K562 (cell line): Measurements from ENCODE around the gene CAVIN1. TPM values are rescaled to one million over a fixed set of nuclear protein-coding genes. Genes with fewer than 3 reads are reported as not detected.
A peak's percentile ranks its signal among the peaks of the same experiment; 100 is the strongest.

Experiments
- ATAC-seq: fragments of 200-7000 bp; cut with Tn5 transposase; 3 replicates; pipeline ENCODE4 v1.9.1; 2020; ENCODE audit warnings: moderate library complexity
- BruUV-seq: library from RNA; stranded (reverse); fragments of 400-500 nt; replicated peaks from 2 replicates; lab custom pipeline; 2021; lab: Mats Ljungman, UMichigan
- CTCF ChIA-PET: fragments of 300-600 bp; formaldehyde crosslinking; extraction: SDS; loops from one replicate; lab custom pipeline; 2021; ENCODE audit warnings: low intra/inter-chr PET ratio; lab: Yijun Ruan, JAX
- POLR2A ChIA-PET: fragments of 300-600, 350-650 bp; sonication (Branson Sonifier 250); formaldehyde crosslinking; extraction: SDS; loops from one replicate; lab custom pipeline; 2021; ENCODE audit warnings: antibody characterized with exemption, inconsistent platforms; lab: Yijun Ruan, JAX
- DNase-seq, 4 experiments: peaks; one replicate each; pipeline versions ENCODE4 v3.0.0 to v3.0.0-alpha.2; 2011 to 2018; ENCODE audit warnings: low spot score in 3 of 4, mixed read lengths in 3 of 4; ENCODE audit errors: extremely low read depth in 1 of 4
- FAIRE-seq: peaks from 2 replicates; lab custom pipeline; 2011; peaks lifted over from hg19 to GRCh38; lab: Jason Lieb, UNC
- H2AFZ ChIP-seq: 2 replicates; pipeline ENCODE4 v1.6.0; 2011; ENCODE audit warnings: low read depth, low read length, control low read depth, inconsistent platforms
- H3K27ac ChIP-seq: fragments of 200-600 bp; 3 replicates; pipeline ENCODE4 v1.8.0; 2011; ENCODE audit warnings: low read depth, mild to moderate bottlenecking, control low read depth, inconsistent platforms, low read length, moderate library complexity, mixed read lengths; ENCODE audit errors: extremely low read depth
- H3K27me3 ChIP-seq, 2 experiments: fragments of 300-600 bp in 1 of 2; 2 replicates in 1 of 2; 3 replicates in 1 of 2; pipeline versions ENCODE4 v1.6.0 to v1.8.0; 2011; ENCODE audit warnings: inconsistent platforms in 2 of 2, low read length in 2 of 2, mild to moderate bottlenecking in 1 of 2, mixed read lengths in 1 of 2, moderate library complexity in 1 of 2; ENCODE audit not compliant: control insufficient read depth in 2 of 2, insufficient read depth in 2 of 2
- H3K36me3 ChIP-seq: fragments of 300-600 bp; 3 replicates; pipeline ENCODE4 v1.8.0; 2011; ENCODE audit warnings: mild to moderate bottlenecking, low read length, inconsistent platforms; ENCODE audit not compliant: control insufficient read depth, insufficient read depth
- H3K4me1 ChIP-seq, 2 experiments: fragments of 200-600 bp in 1 of 2; replicated peaks in 1 of 2; 2 replicates in 1 of 2; 3 replicates in 1 of 2; pipeline versions ENCODE4 v1.5.1 to v1.8.0; 2011; ENCODE audit warnings: inconsistent platforms in 2 of 2, low read length in 2 of 2, mild to moderate bottlenecking in 1 of 2, mixed read lengths in 1 of 2, moderate library complexity in 1 of 2; ENCODE audit not compliant: control insufficient read depth in 2 of 2, insufficient read depth in 2 of 2
- H3K4me2 ChIP-seq: 2 replicates; pipeline ENCODE4 v1.6.1; 2011; ENCODE audit warnings: low read length, control low read depth, inconsistent platforms, mixed read lengths; ENCODE audit not compliant: insufficient read depth
- H3K4me3 ChIP-seq: fragments of 200-600 bp; sonication (generic), shearing (Covaris generic); 2 replicates; pipeline ENCODE4 v1.5.1; 2016; ENCODE audit warnings: control low read depth, inconsistent platforms
- H3K79me2 ChIP-seq: fragments of 200-600 bp; 3 replicates; pipeline ENCODE4 v1.8.0; 2011; ENCODE audit warnings: low read length, inconsistent platforms; ENCODE audit not compliant: control insufficient read depth, insufficient read depth
- H3K9ac ChIP-seq, 2 experiments: 2 replicates each; pipeline versions ENCODE4 v1.6.0 to v1.6.1; 2011; ENCODE audit warnings: low read depth in 2 of 2, low read length in 2 of 2, control low read depth in 1 of 2, inconsistent platforms in 1 of 2, mild to moderate bottlenecking in 1 of 2, mixed read lengths in 1 of 2; ENCODE audit not compliant: insufficient read depth in 1 of 2
- H3K9me1 ChIP-seq: one replicate; pipeline ENCODE4 v1.6.0; 2011; ENCODE audit warnings: inconsistent platforms, mild to moderate bottlenecking, low read length, moderate library complexity; ENCODE audit not compliant: control insufficient read depth, insufficient read depth
- H3K9me3 ChIP-seq: replicated peaks from 2 replicates; pipeline ENCODE4 v1.5.1; 2011; ENCODE audit warnings: low read depth, low read length, inconsistent platforms; ENCODE audit not compliant: control insufficient read depth, insufficient read depth
- H4K20me1 ChIP-seq: replicated peaks from 2 replicates; pipeline ENCODE4 v1.6.1; 2011; ENCODE audit warnings: low read length, inconsistent platforms, mixed read lengths; ENCODE audit not compliant: control insufficient read depth, insufficient read depth
- BHLHE40 ChIP-seq: IDR thresholded peaks from 2 replicates; pipeline ENCODE4 v1.6.1; 2011; ENCODE audit warnings: low read length, improper control_type of control experiment
- DMBX1 ChIP-seq: fragments of 250-450 bp; sonication (Bioruptor Pico); IDR thresholded peaks from 2 replicates; pipeline ENCODE4 v1.8.0; 2022; ENCODE audit warnings: inconsistent platforms, mild to moderate bottlenecking, moderate library complexity, borderline replicate concordance
- ELF2 ChIP-seq: fragments of 250-450 bp; sonication (Bioruptor Pico); IDR thresholded peaks from 2 replicates; pipeline ENCODE4 v1.5.0; 2021; ENCODE audit warnings: mild to moderate bottlenecking
- ERF ChIP-seq: fragments of 450-650 bp; formaldehyde crosslinking; IDR thresholded peaks from 2 replicates; pipeline ENCODE4 v1.4.0; 2020; ENCODE audit warnings: mild to moderate bottlenecking, mixed read lengths
- ESRRA ChIP-seq: fragments of 450-650 bp; IDR thresholded peaks from 2 replicates; pipeline ENCODE4 v1.6.1; 2014; ENCODE audit warnings: low read depth, mild to moderate bottlenecking, moderate library complexity, borderline replicate concordance
- FOS ChIP-seq: IDR thresholded peaks from 3 replicates; pipeline ENCODE4 v1.6.1; 2011; ENCODE audit not compliant: insufficient read length; ENCODE audit errors: extremely low read depth
- GATAD2A ChIP-seq: fragments of 450-650 bp; IDR thresholded peaks from 2 replicates; pipeline ENCODE4 v1.6.1; 2017
- JUND ChIP-seq, 2 experiments: IDR thresholded peaks; 2 replicates in 1 of 2; 3 replicates in 1 of 2; pipeline ENCODE4 v1.6.1; 2011; ENCODE audit warnings: borderline replicate concordance in 2 of 2, low read depth in 2 of 2, low read length in 2 of 2, improper control_type of control experiment in 1 of 2, missing biosample characterization in 1 of 2, missing genetic modification characterization in 1 of 2, missing genetic modification reagents in 1 of 2
- MTF1 ChIP-seq: fragments of 250-450 bp; sonication (Bioruptor Pico); IDR thresholded peaks from 2 replicates; pipeline ENCODE4 v1.9.0; 2021; ENCODE audit warnings: moderate library complexity, mild to moderate bottlenecking, inconsistent platforms, borderline replicate concordance
- MYNN ChIP-seq, 2 experiments: sonication (generic); formaldehyde crosslinking in 1 of 2; IDR thresholded peaks; 2 replicates each; pipeline versions ENCODE4 v1.5.0 to v1.6.1; 2016 to 2020; ENCODE audit warnings: antibody characterized with exemption in 1 of 2, missing genetic modification reagents in 1 of 2
- NCOA2 ChIP-seq, 2 experiments: fragments of 450-650 bp; IDR thresholded peaks; 2 replicates each; pipeline ENCODE4 v1.6.1; 2018; ENCODE audit warnings: mild to moderate bottlenecking in 2 of 2, moderate library complexity in 1 of 2; ENCODE audit not compliant: partially characterized antibody in 2 of 2
- NONO ChIP-seq, 2 experiments: fragments of 200-400 bp in 1 of 2; fragments of 450-650 bp in 1 of 2; formaldehyde crosslinking in 1 of 2; IDR thresholded peaks; 2 replicates each; pipeline ENCODE4 v1.6.1; 2017; ENCODE audit warnings: low read depth in 2 of 2, mild to moderate bottlenecking in 2 of 2, moderate library complexity in 2 of 2, low read length in 1 of 2
- PHB ChIP-seq: fragments of 250-450 bp; sonication (Bioruptor Pico); IDR thresholded peaks from 2 replicates; pipeline ENCODE4 v1.5.0; 2021
- SIN3A ChIP-seq, 2 experiments: fragments of 150-350 bp in 1 of 2; IDR thresholded peaks; 2 replicates each; pipeline ENCODE4 v1.6.1; 2011 to 2016; ENCODE audit warnings: borderline replicate concordance in 2 of 2, low read depth in 2 of 2, low read length in 2 of 2, mild to moderate bottlenecking in 2 of 2, moderate library complexity in 2 of 2; ENCODE audit not compliant: control insufficient read depth in 1 of 2
- SIN3B ChIP-seq: fragments of 450-650 bp; IDR thresholded peaks from 2 replicates; pipeline ENCODE4 v1.6.1; 2017; ENCODE audit warnings: low read depth, mild to moderate bottlenecking, moderate library complexity
- SP1 ChIP-seq: sonication (generic); formaldehyde crosslinking; IDR thresholded peaks from 2 replicates; pipeline ENCODE4 v1.8.1; 2022; ENCODE audit warnings: mild to moderate bottlenecking, missing genetic modification reagents
- SRF ChIP-seq, 2 experiments: fragments of 250-450, 450-650 bp in 1 of 2; sonication (Bioruptor Pico) in 1 of 2; sonication (generic) in 1 of 2; formaldehyde crosslinking; IDR thresholded peaks; 2 replicates each; pipeline versions ENCODE4 v1.5.0 to v1.5.1; 2020 to 2022; ENCODE audit warnings: mild to moderate bottlenecking in 1 of 2, missing genetic modification reagents in 1 of 2
- XRCC5 ChIP-seq: fragments of 200-400 bp; formaldehyde crosslinking; IDR thresholded peaks from 2 replicates; pipeline ENCODE4 v1.6.1; 2017; ENCODE audit warnings: low read depth, mild to moderate bottlenecking, low read length
- YY1 ChIP-seq, 3 experiments: IDR thresholded peaks; 2 replicates each; pipeline ENCODE4 v1.6.1; 2011; ENCODE audit warnings: low read length in 2 of 3, mild to moderate bottlenecking in 2 of 3, moderate library complexity in 2 of 3, borderline replicate concordance in 1 of 3, control low read depth in 1 of 3, low read depth in 1 of 3; ENCODE audit not compliant: insufficient read depth in 3 of 3, insufficient replicate concordance in 2 of 3, control insufficient read depth in 1 of 3, insufficient read length in 1 of 3; ENCODE audit errors: extremely low read depth in 1 of 3
- ZNF644 ChIP-seq: fragments of 200-800 bp; sonication (Bioruptor generic); IDR thresholded peaks from 2 replicates; pipeline ENCODE4 v1.6.1; 2016; ENCODE audit warnings: low read depth, missing genetic modification characterization, missing compliant biosample characterization
- WGBS: fragments of 100-300 bp; shearing (Covaris generic); methylation state at CpG from one replicate; pipeline ENCODE4 v1.1.6; 2016; ENCODE audit warnings: low coverage, mixed read lengths; ENCODE audit not compliant: insufficient coverage; ENCODE audit errors: missing lambda C conversion rate; 5-methylcytosine and 5-hydroxymethylcytosine counted together
- in situ Hi-C: fragments of 300-500 bp; cut with MboI; formaldehyde crosslinking; loops from 4 replicates; pipeline ENCODE4 v1.15.0; 2018; ENCODE audit warnings: inconsistent platforms, mixed read lengths
- intact Hi-C: fragments of 100-400 bp; cut with micrococcal nuclease; formaldehyde crosslinking; loops from 2 replicates; pipeline ENCODE4 v1.14.2; 2022
- polyA plus RNA-seq, 8 experiments: library from polyadenylated mRNA; depleted of rRNA in 4 of 8; stranded (reverse) in 5 of 8; unstranded in 3 of 8; fragments of >200 nt; fragmentation: Nextera tagmentation in 2 of 8; fragmentation: Illumina TruSeq in 1 of 8; extraction: Ambion mirVana in 2 of 8; extraction: Trizol in 1 of 8; gene quantifications; 2 replicates each; pipeline versions ENCODE4 v1.2.1 to v1.2.3, GENCODE V29; 2011 to 2014; ENCODE audit warnings: inconsistent platforms in 1 of 8, missing spikeins in 1 of 8
- total RNA-seq, 7 experiments: library from RNA; depleted of rRNA in 6 of 7; stranded (reverse); fragments of >200 nt in 6 of 7; fragmentation: Illumina TruSeq in 2 of 7; extraction: Trizol in 2 of 7; gene quantifications; 2 replicates each; pipeline versions ENCODE4 v1.2.1 to v1.2.3, GENCODE V29; 2011 to 2021; ENCODE audit warnings: low replicate concordance in 1 of 7

CAVIN1 gene
- total and polyA plus RNA-seq, 9 of the 15 experiments (the other 6 are each of a cell fraction or from before 2014, with no cell fraction given): 6.8 to 162 (median 74.5) TPM

- Histone ChIP-seq H2AFZ (peak within 1 kb of the TSS; percentile 97), H3K9me3 (no peaks in the 10 kb centered on the region), H3K9ac (peak within 1 kb of the TSS; percentile 87 to 98), H3K79me2 (peaks cover 43% of the 10 kb centered on the region), H3K9me1 (no peaks in the 10 kb centered on the region), H4K20me1 (peaks cover 6% of the 10 kb centered on the region; the same call in 1 of the 2 replicates), H3K4me1 (peaks cover 8 to 14% of the 10 kb centered on the region in 2 experiments), H3K27ac (peak within 1 kb of the TSS; percentile 90), H3K4me3 (peak within 1 kb of the TSS; percentile 91), H3K36me3 (peaks cover 13% of the 10 kb centered on the region; the same call in 1 of the 3 replicates), H3K4me2 (peak within 1 kb of the TSS; percentile 92), H3K27me3 (no peaks in the 10 kb centered on the region)
- peak; percentile 98 for ATAC-seq
- BruUV-seq: no TSS peak
- in situ Hi-C loops: no loop called here
- under 1% methylated on average over 43 of the region's 44 CpGs for WGBS
- peak; percentile 100 for FAIRE-seq
- POLR2A ChIA-PET: interaction anchor here (0.6 to 2.0 kb wide), 15 partner anchors 10 to 1992 kb away, joined by 3 to 9 read pairs (median 4); partner anchors contain the start of genes CAVIN1 and STAT5B
- peak; percentile 98 to 100 (median 98) for DNase-seq
- intact Hi-C loops: loop anchor here (5.0 kb wide), 1 partner anchor 66 kb away; no protein-coding TSS in a partner anchor
- CTCF ChIA-PET: no interaction called here
- peak; percentile 34; the same call in 1 of the 2 replicates for TF ChIP-seq SIN3B
- peak; percentile 88 to 99; a peak in 3 of 4 replicates for TF ChIP-seq SIN3A (IDR thresholded peaks at IDR 0.05; ENCODE audit: borderline replicate concordance in 2 of 2, control insufficient read depth in 1 of 2, low read depth in 2 of 2, low read length in 2 of 2)
- TF ChIP-seq ERF (CRISPR knock-in tag): 0 out of 2 replicates have a peak, but pooled peaks have one; percentile 18
- peak in 1 of 3 experiments; percentile 25 for TF ChIP-seq YY1 (IDR thresholded peaks at IDR 0.05; ENCODE audit: borderline replicate concordance in 1 of 3, control insufficient read depth in 1 of 3, extremely low read depth in 1 of 3, insufficient read depth in 3 of 3, insufficient read length in 1 of 3, insufficient replicate concordance in 2 of 3, low read depth in 1 of 3, low read length in 2 of 3)
- peak; percentile 78; the same call in 1 of the 2 replicates for TF ChIP-seq ESRRA
- 0 out of 2 replicates have a peak, but pooled peaks have one; percentile 9 for TF ChIP-seq ELF2 (CRISPR knock-in tag)
- 0 out of 2 replicates have a peak, but pooled peaks have one; percentile 54 for TF ChIP-seq GATAD2A
- peak; percentile 86 for TF ChIP-seq FOS
- TF ChIP-seq BHLHE40: peak; percentile 35
- TF ChIP-seq NCOA2 (IDR thresholded peaks at IDR 0.05; ENCODE audit: partially characterized antibody in 2 of 2): no peak
- peak; percentile 100 for TF ChIP-seq XRCC5
- no peak for TF ChIP-seq PHB (CRISPR knock-in tag)
- no peak for TF ChIP-seq ZNF644 (tag)
- TF ChIP-seq SP1 (CRISPR knock-in tag): peak; percentile 99
- TF ChIP-seq DMBX1 (CRISPR knock-in tag): no peak
- TF ChIP-seq NONO (IDR thresholded peaks at IDR 0.05; ENCODE audit: low read depth in 2 of 2, low read length in 1 of 2): peak in 1 of 2 experiments; percentile 73; a peak in 1 of 4 replicates
- TF ChIP-seq MTF1 (CRISPR knock-in tag): no peak
- TF ChIP-seq SRF (CRISPR knock-in tag; IDR thresholded peaks at IDR 0.05): peak in 1 of 2 experiments; percentile 29; a peak in 1 of 4 replicates
- TF ChIP-seq JUND (IDR thresholded peaks at IDR 0.05; ENCODE audit: borderline replicate concordance, low read depth, low read length): peak; percentile 100
- peak; percentile 83; the same call in 1 of the 3 replicates for TF ChIP-seq JUND (tag; IDR thresholded peaks at IDR 0.05; ENCODE audit: borderline replicate concordance, low read depth, low read length)
- peak; percentile 89 for TF ChIP-seq MYNN (IDR thresholded peaks at IDR 0.05)
- no peak for TF ChIP-seq MYNN (CRISPR knock-in tag; IDR thresholded peaks at IDR 0.05)
Measured at GRCh38 chr17:42388381-42389134, 34.5 kb downstream of the CAVIN1 start, which contains the start of gene STAT3. TSS of gene STAT3 (minus strand) at chr17:42388442. CDS start at chr17:42348516, 39,926 bp downstream.
